Esophagus muscularis mucosa (tissue), 4 donors: ENCODE results near the gene INPP5A.
"Not testable (repeated sequence)": the region's sequence is repeated elsewhere in the genome, so short reads cannot be mapped to it uniquely, and the experiment has no call there.

Source experiments
- EP300 ChIP-seq: sonication (generic); formaldehyde crosslinking; IDR thresholded peaks from one replicate; pipeline ENCODE4 v1.6.1; 2017; ENCODE audit warnings: antibody characterized with exemption
- POLR2AphosphoS5 ChIP-seq, 2 donors: sonication (generic); formaldehyde crosslinking; IDR thresholded peaks; one replicate each; pipeline ENCODE4 v1.6.1; 2017; ENCODE audit warnings: antibody characterized with exemption in 2 of 2
- TF ChIP-seq, protein P1 (sequence below), 3 experiments: fragments of 200-600 bp in 2 of 3; fragments of 450-650 bp in 1 of 3; sonication (generic) in 2 of 3; IDR thresholded peaks; one replicate each; pipeline ENCODE4 v1.5.1; 2017 to 2019; ENCODE audit warnings: antibody characterized with exemption in 3 of 3, mild to moderate bottlenecking in 2 of 3, moderate library complexity in 1 of 3

DNA sequence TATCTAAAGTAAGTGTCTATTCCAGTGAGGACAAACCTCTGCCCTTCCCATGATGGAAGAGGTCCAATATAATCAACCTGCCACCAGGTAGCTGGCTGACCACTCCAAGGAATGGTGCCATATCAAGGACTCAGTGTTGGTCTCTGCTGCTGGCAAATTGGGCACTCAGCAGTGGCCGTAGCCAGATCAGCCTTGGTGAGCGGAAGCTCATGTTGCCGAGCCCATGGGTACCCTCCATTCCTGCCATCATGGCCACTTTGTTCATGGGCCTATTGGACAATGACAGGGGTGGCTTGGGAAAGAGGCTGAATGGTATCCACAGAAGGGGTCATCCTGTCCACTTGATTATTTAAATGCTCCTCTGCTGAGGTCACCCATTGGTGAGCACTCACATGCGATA, 136.2 kb downstream of the INPP5A start:
- TF ChIP-seq POLR2AphosphoS5 (IDR thresholded peaks at IDR 0.05); EP300: not testable (repeated sequence)
- TF ChIP-seq, protein P1, sequence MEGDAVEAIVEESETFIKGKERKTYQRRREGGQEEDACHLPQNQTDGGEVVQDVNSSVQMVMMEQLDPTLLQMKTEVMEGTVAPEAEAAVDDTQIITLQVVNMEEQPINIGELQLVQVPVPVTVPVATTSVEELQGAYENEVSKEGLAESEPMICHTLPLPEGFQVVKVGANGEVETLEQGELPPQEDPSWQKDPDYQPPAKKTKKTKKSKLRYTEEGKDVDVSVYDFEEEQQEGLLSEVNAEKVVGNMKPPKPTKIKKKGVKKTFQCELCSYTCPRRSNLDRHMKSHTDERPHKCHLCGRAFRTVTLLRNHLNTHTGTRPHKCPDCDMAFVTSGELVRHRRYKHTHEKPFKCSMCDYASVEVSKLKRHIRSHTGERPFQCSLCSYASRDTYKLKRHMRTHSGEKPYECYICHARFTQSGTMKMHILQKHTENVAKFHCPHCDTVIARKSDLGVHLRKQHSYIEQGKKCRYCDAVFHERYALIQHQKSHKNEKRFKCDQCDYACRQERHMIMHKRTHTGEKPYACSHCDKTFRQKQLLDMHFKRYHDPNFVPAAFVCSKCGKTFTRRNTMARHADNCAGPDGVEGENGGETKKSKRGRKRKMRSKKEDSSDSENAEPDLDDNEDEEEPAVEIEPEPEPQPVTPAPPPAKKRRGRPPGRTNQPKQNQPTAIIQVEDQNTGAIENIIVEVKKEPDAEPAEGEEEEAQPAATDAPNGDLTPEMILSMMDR (IDR thresholded peaks at IDR 0.05), result not testable (repeated sequence)
